Right lobe of liver (tissue), 6 donors: ENCODE data around the gene LSS. TPM values are rescaled to one million over a fixed set of nuclear protein-coding genes. Genes with fewer than 3 reads are reported as not detected.
A peak's percentile ranks its signal among the peaks of the same experiment; 100 is the strongest.

Experiments used
- ATAC-seq, 4 donors: fragments of 200-7000 bp; cut with Tn5 transposase; one replicate each; pipeline ENCODE4 v1.9.1; 2020; ENCODE audit warnings: mild to moderate bottlenecking in 4 of 4, moderate library complexity in 4 of 4
- DNase-seq, 3 donors: peaks; one replicate each; pipeline ENCODE4 v3.0.0-alpha.2; 2020
- H3K27ac ChIP-seq, 3 donors: fragments of 200-600 bp; one replicate each; pipeline ENCODE4 v1.8.0; 2022
- H3K27me3 ChIP-seq, 2 donors: fragments of 200-600 bp; one replicate each; pipeline ENCODE4 v1.8.0; 2022
- H3K36me3 ChIP-seq, 4 donors: fragments of 200-600 bp; sonication (generic) in 1 of 4; one replicate each; pipeline versions ENCODE4 v1.5.1 to v1.8.0; 2017 to 2022; ENCODE audit warnings: control low read depth in 1 of 4
- H3K4me1 ChIP-seq, 4 donors: fragments of 200-600 bp; sonication (generic) in 1 of 4; one replicate each; pipeline versions ENCODE4 v1.5.1 to v1.8.0; 2017 to 2022; ENCODE audit warnings: control low read depth in 1 of 4
- H3K4me3 ChIP-seq, 3 donors: fragments of 200-600 bp; one replicate each; pipeline ENCODE4 v1.8.0; 2022
- H3K9me3 ChIP-seq, 4 donors: fragments of 200-600 bp; sonication (generic) in 1 of 4; one replicate each; pipeline versions ENCODE4 v1.5.1 to v1.8.0; 2017 to 2022; ENCODE audit warnings: control low read depth in 1 of 4
- CTCF ChIP-seq, 4 donors: fragments of 200-600 bp in 3 of 4; fragments of 450-650 bp in 1 of 4; IDR thresholded peaks; one replicate each; pipeline versions ENCODE4 v1.5.1 to v1.8.0; 2016 to 2022; ENCODE audit warnings: antibody characterized with exemption in 4 of 4, mild to moderate bottlenecking in 2 of 4
- POLR2A ChIP-seq: fragments of 450-650 bp; IDR thresholded peaks from one replicate; pipeline ENCODE4 v1.6.1; 2017; ENCODE audit warnings: antibody characterized with exemption, mild to moderate bottlenecking
- WGBS: methylation state at CpG from one replicate; pipeline ENCODE4 v1.1.6; 2018; ENCODE audit warnings: low coverage, low lambda C conversion rate; ENCODE audit not compliant: insufficient coverage; ENCODE audit errors: missing lambda C conversion rate; 5-methylcytosine and 5-hydroxymethylcytosine counted together
- intact Hi-C, 2 donors: fragments of 100-400 bp; cut with DNase I; formaldehyde crosslinking; loops; one replicate each; pipeline versions ENCODE4 v1.11.2 to v1.14.1; 2022
- total RNA-seq, 6 experiments: library from RNA; depleted of rRNA in 2 of 6; stranded (reverse); fragments of >200 nt in 2 of 6; fragmentation: NEBNext Ultra II Directional in 3 of 6; extraction: Animal tissue kit (Norgen Biotek cat#: 25700) in 3 of 6; gene quantifications; one replicate each; pipeline versions ENCODE4 v1.1.0 to v1.2.4, GENCODE V29; 2016 to 2023
- donor health status: DM: no; HTN: yes; CAD: no.
- donor health status: DM: no; HTN: no; CAD: no.
- donor health status: DM: no; HTN: no; CAD: no.
- donor health status: DM: no; HTN: yes; CAD: no.
- donor health status: DM: no; HTN: yes; CAD: no.

The LSS gene
- total RNA-seq, 6 experiments from 2014 or later: 37.0 to 103 (median 59.6) TPM

- H3K4me3 ChIP-seq: peak overlapping the region; percentile 66 to 94 (median 87)
- intact Hi-C loops: no loop called here
- ATAC-seq (peak; percentile 1 to 35 (median 20)), DNase-seq (peak; percentile 63 to 81 (median 78))
- H3K27me3 ChIP-seq: no peaks in the 10 kb centered on the region
- H3K9me3 ChIP-seq: no peaks in the 10 kb centered on the region
- H3K4me1 ChIP-seq: peaks cover 0 to 34% (median 3%) of the 10 kb centered on the region in 4 donors
- H3K27ac ChIP-seq: peak overlapping the region; percentile 91 to 99 (median 93)
- WGBS: 60% methylated on average over 1 of the region's 39 CpGs
- H3K36me3 ChIP-seq: peaks cover 0 to 35% (median 17%) of the 10 kb centered on the region in 4 donors
- TF ChIP-seq CTCF (IDR thresholded peaks at IDR 0.05): no peak
- TF ChIP-seq POLR2A: no peak
Measured at GRCh38 chr21:46154155-46154954, 74.2 kb downstream of the LSS start.

- Histone ChIP-seq H3K4me3 (peak overlapping the region; percentile 66 to 94 (median 87)), H3K27ac (peak overlapping the region; percentile 91 to 99 (median 93)), H3K27me3 (no peaks in the 10 kb centered on the region), H3K4me1 (peaks cover 0 to 34% (median 3%) of the 10 kb centered on the region in 4 donors), H3K36me3 (peaks cover 0 to 44% (median 20%) of the 10 kb centered on the region in 4 donors), H3K9me3 (no peaks in the 10 kb centered on the region)
- WGBS: 40% methylated on average over 1 of the region's 33 CpGs
- peak; percentile 78 to 91 (median 91) for DNase-seq
- peak; percentile 36 to 67 (median 49) for ATAC-seq
- intact Hi-C loops: no loop called here
- peak; percentile 58 to 74 (median 70) for TF ChIP-seq CTCF (IDR thresholded peaks at IDR 0.05)
- peak; percentile 34 for TF ChIP-seq POLR2A
Measured at GRCh38 chr21:46153247-46154154, 75.1 kb downstream of the LSS start.

GRCh38 chr21:46152927-46153246, 75.7 kb downstream of the LSS start:
- 30% methylated on average over 9 of the region's 18 CpGs for WGBS
- TF ChIP-seq POLR2A (no peak), CTCF (IDR thresholded peaks at IDR 0.05) (no peak)
- peaks cover 0 to 34% (median 3%) of the 10 kb centered on the region in 4 donors for H3K4me1 ChIP-seq
- H3K36me3 ChIP-seq: peaks cover 0 to 50% (median 24%) of the 10 kb centered on the region in 4 donors
- peak in 2 of 4 donors; percentile 0 for ATAC-seq
- H3K27ac ChIP-seq: peak overlapping the region; percentile 91 to 99 (median 93)
- DNase-seq: peak; percentile 43 to 69 (median 61)
- intact Hi-C loops: no loop called here
- peak overlapping the region; percentile 66 to 94 (median 87) for H3K4me3 ChIP-seq
- H3K9me3 ChIP-seq: no peaks in the 10 kb centered on the region
- no peaks in the 10 kb centered on the region for H3K27me3 ChIP-seq

- Histone ChIP-seq H3K36me3 (peaks cover 0 to 56% (median 27%) of the 10 kb centered on the region in 4 donors), H3K9me3 (no peaks in the 10 kb centered on the region), H3K27me3 (no peaks in the 10 kb centered on the region), H3K4me1 (peaks cover 0 to 34% (median 3%) of the 10 kb centered on the region in 4 donors), H3K27ac (peak overlapping the region; percentile 91 to 99 (median 93)), H3K4me3 (peak overlapping the region in 2 of 3 donors; percentile 87 to 94)
- TF ChIP-seq POLR2A (no peak), CTCF (IDR thresholded peaks at IDR 0.05) (no peak)
- DNase-seq (peak; percentile 30 to 61 (median 56)), ATAC-seq (no peak)
- intact Hi-C loops: no loop called here
- 74% methylated on average over 10 of the region's 45 CpGs for WGBS
Measured at GRCh38 chr21:46151989-46152926, 76.3 kb downstream of the LSS start.
